ENCODE data around the gene RARG.

DNA sequence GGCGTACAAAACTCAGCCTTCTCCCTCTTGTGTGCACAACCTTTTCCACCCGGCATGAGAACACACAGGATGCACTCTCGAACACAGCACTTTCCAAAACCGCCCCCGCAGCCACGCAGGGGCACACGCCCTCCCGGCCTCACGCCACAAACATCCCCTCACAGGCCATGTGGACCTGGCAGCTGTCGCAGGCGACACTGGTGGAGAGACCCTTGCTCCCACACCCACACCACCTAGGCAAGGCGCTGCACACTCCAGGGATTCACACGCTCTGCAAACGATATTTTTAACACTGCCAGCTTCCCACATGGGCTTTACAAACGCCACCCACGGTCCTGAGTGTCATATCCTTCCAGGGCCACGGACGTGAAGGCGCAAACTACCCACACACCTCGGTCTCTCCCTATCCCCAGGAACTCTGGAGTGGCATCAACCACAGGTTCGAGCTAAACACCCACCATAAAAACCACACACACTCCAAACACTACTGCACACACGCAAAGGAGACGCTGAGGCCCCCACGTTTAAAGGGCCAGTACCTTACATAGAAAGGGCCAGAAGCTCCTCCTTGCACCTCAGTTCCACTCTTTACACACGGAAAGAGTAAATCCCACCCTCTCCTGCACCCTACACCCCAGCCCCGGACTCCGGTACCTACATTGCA is 12.6 kb downstream of the RARG start:
- TF ChIP-seq, protein P1, sequence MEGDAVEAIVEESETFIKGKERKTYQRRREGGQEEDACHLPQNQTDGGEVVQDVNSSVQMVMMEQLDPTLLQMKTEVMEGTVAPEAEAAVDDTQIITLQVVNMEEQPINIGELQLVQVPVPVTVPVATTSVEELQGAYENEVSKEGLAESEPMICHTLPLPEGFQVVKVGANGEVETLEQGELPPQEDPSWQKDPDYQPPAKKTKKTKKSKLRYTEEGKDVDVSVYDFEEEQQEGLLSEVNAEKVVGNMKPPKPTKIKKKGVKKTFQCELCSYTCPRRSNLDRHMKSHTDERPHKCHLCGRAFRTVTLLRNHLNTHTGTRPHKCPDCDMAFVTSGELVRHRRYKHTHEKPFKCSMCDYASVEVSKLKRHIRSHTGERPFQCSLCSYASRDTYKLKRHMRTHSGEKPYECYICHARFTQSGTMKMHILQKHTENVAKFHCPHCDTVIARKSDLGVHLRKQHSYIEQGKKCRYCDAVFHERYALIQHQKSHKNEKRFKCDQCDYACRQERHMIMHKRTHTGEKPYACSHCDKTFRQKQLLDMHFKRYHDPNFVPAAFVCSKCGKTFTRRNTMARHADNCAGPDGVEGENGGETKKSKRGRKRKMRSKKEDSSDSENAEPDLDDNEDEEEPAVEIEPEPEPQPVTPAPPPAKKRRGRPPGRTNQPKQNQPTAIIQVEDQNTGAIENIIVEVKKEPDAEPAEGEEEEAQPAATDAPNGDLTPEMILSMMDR (IDR thresholded peaks at IDR 0.05), result no peak
- TF ChIP-seq POLR2A (IDR thresholded peaks at IDR 0.05), result no peak
